SK-N-SH (cell line): ENCODE data around the gene PABPN1L. TPM values are rescaled to one million over a fixed set of nuclear protein-coding genes. Genes with fewer than 3 reads are reported as not detected.

Source experiments
- CTCF ChIA-PET: fragments of 300-600, 350-600 bp; formaldehyde crosslinking; extraction: SDS; loops from one replicate; lab custom pipeline; 2021; lab: Yijun Ruan, JAX
- POLR2A ChIA-PET: fragments of 350-600 bp; sonication (Branson Sonifier 250); formaldehyde crosslinking; extraction: SDS; loops from one replicate; lab custom pipeline; 2020; ENCODE audit warnings: antibody characterized with exemption, inconsistent platforms; lab: Yijun Ruan, JAX
- DNase-seq: peaks from one replicate; pipeline ENCODE4 v3.0.0; 2012
- H2AFZ ChIP-seq: fragments of 200-600 bp; sonication (generic); 2 replicates; pipeline ENCODE4 v1.8.1; 2016; ENCODE audit warnings: antibody characterized with exemption, mild to moderate bottlenecking, low read depth
- H3F3A ChIP-seq: fragments of 200-600 bp; sonication (generic); replicated peaks from 2 replicates; pipeline ENCODE3; 2016; ENCODE audit warnings: antibody characterized with exemption, mild to moderate bottlenecking; ENCODE audit not compliant: insufficient read depth
- H3K27ac ChIP-seq, 2 experiments: fragments of 200-500 bp in 1 of 2; fragments of 200-600 bp in 1 of 2; sonication (Bioruptor generic) in 1 of 2; sonication (generic), shearing (Covaris generic) in 1 of 2; 2 replicates each; pipeline versions ENCODE4 v1.5.1 to v1.6.1; 2014 to 2016; ENCODE audit warnings: low read depth in 2 of 2, inconsistent platforms in 1 of 2, low read length in 1 of 2, mild to moderate bottlenecking in 1 of 2, mixed read lengths in 1 of 2
- H3K27me3 ChIP-seq: fragments of 200-600 bp; sonication (generic), shearing (Covaris generic); 2 replicates; pipeline ENCODE4 v1.6.1; 2016; ENCODE audit warnings: mixed run types; ENCODE audit not compliant: insufficient read depth
- H3K36me3 ChIP-seq, 2 experiments: fragments of 200-500 bp in 1 of 2; fragments of 200-600 bp in 1 of 2; sonication (Bioruptor generic) in 1 of 2; sonication (generic) in 1 of 2; replicated peaks in 1 of 2; 2 replicates each; pipeline versions ENCODE3 to v1.5.1; 2014 to 2016; ENCODE audit warnings: low read length in 1 of 2, mild to moderate bottlenecking in 1 of 2; ENCODE audit not compliant: insufficient read depth in 2 of 2, control insufficient read depth in 1 of 2
- H3K4me1 ChIP-seq, 2 experiments: fragments of 200-500 bp in 1 of 2; fragments of 200-600 bp in 1 of 2; sonication (Bioruptor generic) in 1 of 2; sonication (generic), shearing (Covaris generic) in 1 of 2; 2 replicates each; pipeline versions ENCODE4 v1.5.1 to v1.6.1; 2014 to 2016; ENCODE audit warnings: low read depth in 1 of 2, low read length in 1 of 2, mixed run types in 1 of 2; ENCODE audit not compliant: insufficient read depth in 2 of 2, control insufficient read depth in 1 of 2
- H3K4me2 ChIP-seq: fragments of 200-600 bp; sonication (generic), shearing (Covaris generic); 2 replicates; pipeline ENCODE4 v1.6.1; 2017; ENCODE audit warnings: mixed run types
- H3K4me3 ChIP-seq, 2 experiments: fragments of 200-500 bp in 1 of 2; fragments of 200-600 bp in 1 of 2; sonication (Bioruptor generic) in 1 of 2; sonication (generic), shearing (Covaris generic) in 1 of 2; 2 replicates each; pipeline versions ENCODE4 v1.5.1 to v1.8.1; 2014 to 2016; ENCODE audit warnings: low read depth in 2 of 2, inconsistent platforms in 1 of 2, low read length in 1 of 2, mild to moderate bottlenecking in 1 of 2, mixed read lengths in 1 of 2, moderate library complexity in 1 of 2
- H3K79me2 ChIP-seq: fragments of 200-600 bp; sonication (generic); 2 replicates; pipeline ENCODE4 v1.8.1; 2017; ENCODE audit warnings: mild to moderate bottlenecking; ENCODE audit not compliant: insufficient read depth
- H3K9ac ChIP-seq: fragments of 200-600 bp; sonication (generic); 2 replicates; pipeline ENCODE4 v1.6.1; 2017; ENCODE audit warnings: mixed run types
- H3K9me2 ChIP-seq: fragments of 200-600 bp; sonication (generic); 2 replicates; pipeline ENCODE4 v1.6.1; 2017; ENCODE audit warnings: mixed run types
- H3K9me3 ChIP-seq: fragments of 200-600 bp; sonication (generic); 2 replicates; pipeline ENCODE4 v1.6.1; 2017; ENCODE audit warnings: mixed run types, mild to moderate bottlenecking, moderate library complexity
- H4K20me1 ChIP-seq: fragments of 200-600 bp; sonication (generic); 2 replicates; pipeline ENCODE4 v1.6.1; 2017; ENCODE audit warnings: mild to moderate bottlenecking, mixed run types; ENCODE audit not compliant: insufficient read depth
- EZH2phosphoT487 ChIP-seq: fragments of 200-600 bp; sonication (generic); IDR thresholded peaks from 2 replicates; pipeline ENCODE4 v1.6.1; 2017; ENCODE audit warnings: low read depth, mixed run types, mild to moderate bottlenecking, antibody characterized with exemption, moderate library complexity, borderline replicate concordance
- FOXJ3 ChIP-seq: sonication (generic); formaldehyde crosslinking; IDR thresholded peaks from 2 replicates; pipeline ENCODE4 v1.5.1; 2020; ENCODE audit warnings: mild to moderate bottlenecking, missing genetic modification reagents
- FOXM1 ChIP-seq: IDR thresholded peaks from 2 replicates; pipeline ENCODE4 v1.4.0; 2012; ENCODE audit warnings: low read depth, mild to moderate bottlenecking
- GABPA ChIP-seq: IDR thresholded peaks from 2 replicates; pipeline ENCODE4 v1.4.0; 2012; ENCODE audit warnings: low read depth, mild to moderate bottlenecking
- MEF2A ChIP-seq: IDR thresholded peaks from 2 replicates; pipeline ENCODE4 v1.4.0; 2012; ENCODE audit warnings: low read depth, borderline replicate concordance
- MXI1 ChIP-seq: IDR thresholded peaks from 2 replicates; pipeline ENCODE4 v1.6.1; 2012; ENCODE audit warnings: mild to moderate bottlenecking, low read depth, low read length, improper control_type of control experiment
- POLR2AphosphoS5 ChIP-seq: IDR thresholded peaks from 2 replicates; pipeline ENCODE4 v1.6.1; 2012; ENCODE audit warnings: low read depth, low read length
- RAD21 ChIP-seq: IDR thresholded peaks from 2 replicates; pipeline ENCODE4 v1.6.1; 2012; ENCODE audit warnings: mild to moderate bottlenecking, low read length
- RXRA ChIP-seq: IDR thresholded peaks from 2 replicates; pipeline ENCODE4 v1.4.0; 2012; ENCODE audit warnings: low read depth, mild to moderate bottlenecking, borderline replicate concordance
- SIN3A ChIP-seq: IDR thresholded peaks from 2 replicates; pipeline ENCODE4 v1.6.1; 2012; ENCODE audit warnings: low read depth, mild to moderate bottlenecking, low read length, moderate library complexity, borderline replicate concordance
- WGBS: methylation state at CpG from one replicate; pipeline ENCODE4 v1.1.6; 2017; ENCODE audit warnings: low lambda C conversion rate; 5-methylcytosine and 5-hydroxymethylcytosine counted together
- polyA plus RNA-seq, 3 experiments: library from polyadenylated mRNA; depleted of rRNA; stranded (reverse); fragments of >200 nt; gene quantifications; 2 replicates each; pipeline ENCODE4 v1.2.3, GENCODE V29; 2012
- TF ChIP-seq, protein P1 (sequence below): fragments of 150-350 bp; IDR thresholded peaks from 2 replicates; pipeline ENCODE4 v1.6.1; 2016; ENCODE audit warnings: mild to moderate bottlenecking, low read depth, low read length
- TF ChIP-seq, protein P2 (sequence below): IDR thresholded peaks from 2 replicates; pipeline ENCODE4 v1.4.0; 2012; ENCODE audit warnings: low read depth
- TF ChIP-seq, protein P3 (sequence below): IDR thresholded peaks from 2 replicates; pipeline ENCODE4 v1.6.1; 2012; ENCODE audit warnings: mild to moderate bottlenecking, low read depth, low read length, moderate library complexity
- TF ChIP-seq, protein P4 (sequence below): IDR thresholded peaks from 2 replicates; pipeline ENCODE4 v1.4.0; 2012; ENCODE audit warnings: low read depth, borderline replicate concordance
- TF ChIP-seq, protein P5 (sequence below): fragments of 200-600 bp; sonication (generic); IDR thresholded peaks from 2 replicates; pipeline ENCODE4 v1.6.1; 2017; ENCODE audit warnings: antibody characterized with exemption, mild to moderate bottlenecking, moderate library complexity

PABPN1L gene
- polyA plus RNA-seq, 1 of the 3 experiments (the other 2 are of a cell fraction) = not detected

DNA sequence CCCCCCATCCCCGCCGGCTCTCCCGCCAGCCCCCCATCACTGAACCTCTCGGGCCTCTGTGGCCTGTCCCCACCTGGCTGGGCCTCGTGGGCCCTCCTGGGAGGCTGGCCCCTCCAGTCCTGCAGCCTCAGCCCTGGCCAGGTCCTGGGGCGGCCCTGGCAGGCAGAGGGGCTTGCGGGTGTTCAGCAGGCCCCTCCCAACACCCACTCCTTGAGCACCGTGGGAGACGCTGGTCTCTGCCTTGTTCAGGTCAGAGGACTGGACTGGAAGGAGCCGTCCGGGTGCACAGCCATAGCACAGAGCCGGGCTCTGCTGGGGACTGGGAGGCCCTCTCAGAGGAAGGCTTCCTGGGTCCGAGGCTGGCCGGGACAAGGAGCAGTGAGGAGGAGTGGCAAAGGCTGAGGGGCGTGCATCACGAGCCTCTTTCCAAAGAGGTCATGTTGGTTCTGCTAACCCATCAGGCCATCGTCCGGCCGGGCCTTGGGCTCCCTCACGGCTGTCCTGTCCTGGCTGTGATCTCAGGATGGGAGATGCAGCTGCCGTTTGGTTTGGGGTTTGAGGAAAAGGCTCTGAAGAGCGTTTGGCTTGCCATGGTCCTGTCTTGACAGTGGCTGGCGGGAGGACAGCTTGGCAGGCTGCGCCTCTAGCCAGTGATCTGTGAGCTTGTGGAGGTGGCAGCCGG lies 6.3 kb upstream of the PABPN1L start:
- H3K27me3 ChIP-seq = peaks cover 95% of the 10 kb centered on the region
- no peak overlapping the region for H2AFZ ChIP-seq

DNA sequence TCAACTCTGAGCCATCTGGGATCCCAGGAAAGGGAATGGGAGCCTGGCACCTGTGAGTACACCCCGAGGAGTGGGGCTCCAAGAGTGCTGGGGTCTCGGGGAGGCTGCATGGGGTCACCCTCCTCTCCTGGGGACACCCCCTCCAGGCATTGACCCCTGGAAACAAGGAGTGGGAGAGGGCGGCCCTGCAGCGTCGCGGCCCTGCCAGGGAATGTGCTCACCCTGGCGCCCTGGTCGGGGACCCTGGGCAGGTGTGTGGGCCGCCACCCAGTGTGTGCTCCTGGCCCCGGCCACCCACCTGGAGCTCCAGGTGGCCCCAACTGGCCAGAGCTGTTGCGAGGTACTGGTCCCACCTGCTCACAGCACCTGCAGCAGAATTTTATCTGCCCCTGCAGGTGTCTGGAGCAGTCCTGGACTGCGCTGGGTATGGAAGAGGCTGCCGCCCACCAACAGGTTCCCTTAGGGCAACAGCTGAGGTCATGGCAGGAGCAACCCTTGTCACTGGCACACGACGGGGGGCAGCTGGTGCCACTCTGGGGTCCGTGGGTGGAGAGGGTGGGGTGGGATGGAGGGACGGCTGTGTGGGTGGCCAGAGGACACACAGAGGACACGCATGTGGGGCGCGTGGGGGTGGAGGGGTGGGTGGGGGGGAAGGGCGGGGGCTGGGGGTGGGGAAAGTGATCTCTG lies 5.4 kb upstream of the PABPN1L start:
- Histone ChIP-seq H3K27me3 (peaks cover 92% of the 10 kb centered on the region), H3K79me2 (no peaks in the 10 kb centered on the region), H3K9me3 (no peaks in the 10 kb centered on the region), H3K4me3 (no peak overlapping the region), H4K20me1 (0 out of 2 replicates have a peak, but pooled peaks cover 3% of the 10 kb centered on the region), H3K36me3 (no peaks in the 10 kb centered on the region), H3K27ac (no peak overlapping the region), H2AFZ (no peak overlapping the region), H3K4me1 (peaks cover 0 to 3% of the 10 kb centered on the region in 2 experiments; a peak in 1 of 4 replicates), H3K4me2 (no peak overlapping the region), H3F3A (no peaks in the 10 kb centered on the region), H3K9ac (no peak overlapping the region), H3K9me2 (no peaks in the 10 kb centered on the region)
- CTCF ChIA-PET = interaction anchor here (1.2 to 1.6 kb wide), 3 partner anchors 9 to 56 kb away, joined by 4 to 7 read pairs (median 6); no protein-coding TSS in a partner anchor
- DNase-seq = no peak
- WGBS = 33% methylated on average over 12 of the region's 21 CpGs
- POLR2A ChIA-PET = no interaction called here
- TF ChIP-seq, protein P1, sequence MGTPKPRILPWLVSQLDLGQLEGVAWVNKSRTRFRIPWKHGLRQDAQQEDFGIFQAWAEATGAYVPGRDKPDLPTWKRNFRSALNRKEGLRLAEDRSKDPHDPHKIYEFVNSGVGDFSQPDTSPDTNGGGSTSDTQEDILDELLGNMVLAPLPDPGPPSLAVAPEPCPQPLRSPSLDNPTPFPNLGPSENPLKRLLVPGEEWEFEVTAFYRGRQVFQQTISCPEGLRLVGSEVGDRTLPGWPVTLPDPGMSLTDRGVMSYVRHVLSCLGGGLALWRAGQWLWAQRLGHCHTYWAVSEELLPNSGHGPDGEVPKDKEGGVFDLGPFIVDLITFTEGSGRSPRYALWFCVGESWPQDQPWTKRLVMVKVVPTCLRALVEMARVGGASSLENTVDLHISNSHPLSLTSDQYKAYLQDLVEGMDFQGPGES = no peak
- TF ChIP-seq, protein P2, sequence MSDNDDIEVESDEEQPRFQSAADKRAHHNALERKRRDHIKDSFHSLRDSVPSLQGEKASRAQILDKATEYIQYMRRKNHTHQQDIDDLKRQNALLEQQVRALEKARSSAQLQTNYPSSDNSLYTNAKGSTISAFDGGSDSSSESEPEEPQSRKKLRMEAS = no peak
- TF ChIP-seq POLR2AphosphoS5 = no peak
- no peak for TF ChIP-seq RAD21
- TF ChIP-seq, protein P3, sequence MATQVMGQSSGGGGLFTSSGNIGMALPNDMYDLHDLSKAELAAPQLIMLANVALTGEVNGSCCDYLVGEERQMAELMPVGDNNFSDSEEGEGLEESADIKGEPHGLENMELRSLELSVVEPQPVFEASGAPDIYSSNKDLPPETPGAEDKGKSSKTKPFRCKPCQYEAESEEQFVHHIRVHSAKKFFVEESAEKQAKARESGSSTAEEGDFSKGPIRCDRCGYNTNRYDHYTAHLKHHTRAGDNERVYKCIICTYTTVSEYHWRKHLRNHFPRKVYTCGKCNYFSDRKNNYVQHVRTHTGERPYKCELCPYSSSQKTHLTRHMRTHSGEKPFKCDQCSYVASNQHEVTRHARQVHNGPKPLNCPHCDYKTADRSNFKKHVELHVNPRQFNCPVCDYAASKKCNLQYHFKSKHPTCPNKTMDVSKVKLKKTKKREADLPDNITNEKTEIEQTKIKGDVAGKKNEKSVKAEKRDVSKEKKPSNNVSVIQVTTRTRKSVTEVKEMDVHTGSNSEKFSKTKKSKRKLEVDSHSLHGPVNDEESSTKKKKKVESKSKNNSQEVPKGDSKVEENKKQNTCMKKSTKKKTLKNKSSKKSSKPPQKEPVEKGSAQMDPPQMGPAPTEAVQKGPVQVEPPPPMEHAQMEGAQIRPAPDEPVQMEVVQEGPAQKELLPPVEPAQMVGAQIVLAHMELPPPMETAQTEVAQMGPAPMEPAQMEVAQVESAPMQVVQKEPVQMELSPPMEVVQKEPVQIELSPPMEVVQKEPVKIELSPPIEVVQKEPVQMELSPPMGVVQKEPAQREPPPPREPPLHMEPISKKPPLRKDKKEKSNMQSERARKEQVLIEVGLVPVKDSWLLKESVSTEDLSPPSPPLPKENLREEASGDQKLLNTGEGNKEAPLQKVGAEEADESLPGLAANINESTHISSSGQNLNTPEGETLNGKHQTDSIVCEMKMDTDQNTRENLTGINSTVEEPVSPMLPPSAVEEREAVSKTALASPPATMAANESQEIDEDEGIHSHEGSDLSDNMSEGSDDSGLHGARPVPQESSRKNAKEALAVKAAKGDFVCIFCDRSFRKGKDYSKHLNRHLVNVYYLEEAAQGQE = no peak
- TF ChIP-seq SIN3A = no peak
- TF ChIP-seq FOXJ3 (CRISPR knock-in tag) = no peak
- TF ChIP-seq MEF2A = no peak
- no peak for TF ChIP-seq FOXM1
- TF ChIP-seq, protein P4, sequence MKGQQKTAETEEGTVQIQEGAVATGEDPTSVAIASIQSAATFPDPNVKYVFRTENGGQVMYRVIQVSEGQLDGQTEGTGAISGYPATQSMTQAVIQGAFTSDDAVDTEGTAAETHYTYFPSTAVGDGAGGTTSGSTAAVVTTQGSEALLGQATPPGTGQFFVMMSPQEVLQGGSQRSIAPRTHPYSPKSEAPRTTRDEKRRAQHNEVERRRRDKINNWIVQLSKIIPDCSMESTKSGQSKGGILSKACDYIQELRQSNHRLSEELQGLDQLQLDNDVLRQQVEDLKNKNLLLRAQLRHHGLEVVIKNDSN = no peak
- TF ChIP-seq RXRA = no peak
- no peak for TF ChIP-seq MXI1
- TF ChIP-seq EZH2phosphoT487 = no peak

More for the DNA sequence above, 6.3 kb upstream of the PABPN1L start:
- 31% methylated on average over 12 of the region's 25 CpGs for WGBS
- ChIA-PET CTCF (interaction anchor here (0.6 to 3.8 kb wide), 4 partner anchors 15 to 117 kb away, joined by 3 to 17 read pairs (median 4); partner anchors contain the start of genes GALNS and TRAPPC2L), POLR2A (no interaction called here)
- no peak overlapping the region for H3K9ac ChIP-seq
- H3K27ac ChIP-seq = no peak overlapping the region
- TF ChIP-seq SIN3A (no peak), GABPA (no peak)
- TF ChIP-seq, protein P5, sequence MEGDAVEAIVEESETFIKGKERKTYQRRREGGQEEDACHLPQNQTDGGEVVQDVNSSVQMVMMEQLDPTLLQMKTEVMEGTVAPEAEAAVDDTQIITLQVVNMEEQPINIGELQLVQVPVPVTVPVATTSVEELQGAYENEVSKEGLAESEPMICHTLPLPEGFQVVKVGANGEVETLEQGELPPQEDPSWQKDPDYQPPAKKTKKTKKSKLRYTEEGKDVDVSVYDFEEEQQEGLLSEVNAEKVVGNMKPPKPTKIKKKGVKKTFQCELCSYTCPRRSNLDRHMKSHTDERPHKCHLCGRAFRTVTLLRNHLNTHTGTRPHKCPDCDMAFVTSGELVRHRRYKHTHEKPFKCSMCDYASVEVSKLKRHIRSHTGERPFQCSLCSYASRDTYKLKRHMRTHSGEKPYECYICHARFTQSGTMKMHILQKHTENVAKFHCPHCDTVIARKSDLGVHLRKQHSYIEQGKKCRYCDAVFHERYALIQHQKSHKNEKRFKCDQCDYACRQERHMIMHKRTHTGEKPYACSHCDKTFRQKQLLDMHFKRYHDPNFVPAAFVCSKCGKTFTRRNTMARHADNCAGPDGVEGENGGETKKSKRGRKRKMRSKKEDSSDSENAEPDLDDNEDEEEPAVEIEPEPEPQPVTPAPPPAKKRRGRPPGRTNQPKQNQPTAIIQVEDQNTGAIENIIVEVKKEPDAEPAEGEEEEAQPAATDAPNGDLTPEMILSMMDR = no peak
- H3K4me3 ChIP-seq = no peak overlapping the region
- H4K20me1 ChIP-seq = 0 out of 2 replicates have a peak, but pooled peaks cover 3% of the 10 kb centered on the region
- no peaks in the 10 kb centered on the region for H3K9me2 ChIP-seq
- H3K36me3 ChIP-seq = no peaks in the 10 kb centered on the region
- no peak overlapping the region for H3K4me2 ChIP-seq
- peaks cover 0 to 3% of the 10 kb centered on the region in 2 experiments; a peak in 1 of 4 replicates for H3K4me1 ChIP-seq
- no peaks in the 10 kb centered on the region for H3K9me3 ChIP-seq
- no peaks in the 10 kb centered on the region for H3K79me2 ChIP-seq
- no peak for DNase-seq
- no peaks in the 10 kb centered on the region for H3F3A ChIP-seq
